HepG2 (cell line): ENCODE data around the gene BICRAL. TPM values are rescaled to one million over a fixed set of nuclear protein-coding genes. Genes with fewer than 3 reads are reported as not detected.

Experiments
- FOXO1 ChIP-seq: sonication (generic); formaldehyde crosslinking; IDR thresholded peaks from 2 replicates; pipeline ENCODE4 v1.4.0; 2020; ENCODE audit warnings: missing genetic modification reagents
- JUNB ChIP-seq: sonication (generic); formaldehyde crosslinking; IDR thresholded peaks from 2 replicates; pipeline ENCODE4 v1.8.0; 2022; ENCODE audit warnings: missing genetic modification reagents, mild to moderate bottlenecking, borderline replicate concordance
- MLLT10 ChIP-seq: sonication (generic); formaldehyde crosslinking; IDR thresholded peaks from 2 replicates; pipeline ENCODE4 v1.4.0; 2020; ENCODE audit warnings: missing genetic modification reagents
- THAP11 ChIP-seq: IDR thresholded peaks from 2 replicates; pipeline ENCODE4 v1.6.1; 2016; ENCODE audit warnings: missing biosample characterization, missing genetic modification reagents
- ZMYM2 ChIP-seq: sonication (generic); formaldehyde crosslinking; IDR thresholded peaks from 2 replicates; pipeline ENCODE4 v1.8.0; 2022; ENCODE audit warnings: mild to moderate bottlenecking, missing genetic modification reagents
- ZNF180 ChIP-seq: sonication (generic); formaldehyde crosslinking; IDR thresholded peaks from 2 replicates; pipeline ENCODE4 v1.4.0; 2020; ENCODE audit warnings: low read depth, missing genetic modification reagents, borderline replicate concordance
- ZNF20 ChIP-seq: sonication (generic); formaldehyde crosslinking; IDR thresholded peaks from 2 replicates; pipeline ENCODE4 v1.4.0; 2020; ENCODE audit warnings: mild to moderate bottlenecking, moderate library complexity, missing genetic modification reagents
- ZZZ3 ChIP-seq: sonication (generic); formaldehyde crosslinking; IDR thresholded peaks from 2 replicates; pipeline ENCODE4 v1.4.0; 2020; ENCODE audit warnings: missing genetic modification reagents, mild to moderate bottlenecking, borderline replicate concordance
- polyA plus RNA-seq, 8 experiments: library from polyadenylated mRNA; depleted of rRNA in 3 of 8; stranded (reverse) in 7 of 8; unstranded in 1 of 8; fragments of >200 nt; fragmentation: Illumina TruSeq in 4 of 8; extraction: Trizol in 4 of 8; gene quantifications; 2 replicates each; pipeline versions ENCODE4 v1.2.1 to v1.2.3, GENCODE V29; 2011 to 2016; ENCODE audit warnings: low read depth in 4 of 8, missing spikeins in 1 of 8, mixed read lengths in 1 of 8; ENCODE audit not compliant: insufficient read depth in 1 of 8
- total RNA-seq, 5 experiments: library from RNA; depleted of rRNA; stranded (reverse); fragments of >200 nt; fragmentation: Illumina TruSeq; extraction: Trizol; gene quantifications; 2 replicates each; pipeline ENCODE4 v1.2.3, GENCODE V29; 2016; ENCODE audit warnings: low read depth in 1 of 5
- TF ChIP-seq, protein P1 (sequence below): sonication (generic); formaldehyde crosslinking; IDR thresholded peaks from 2 replicates; pipeline ENCODE4 v1.5.1; 2020; ENCODE audit warnings: mild to moderate bottlenecking, missing genetic modification reagents
- TF ChIP-seq, protein P2 (sequence below): sonication (generic); formaldehyde crosslinking; IDR thresholded peaks from 2 replicates; pipeline ENCODE4 v1.4.0; 2020; ENCODE audit warnings: missing genetic modification reagents
- TF ChIP-seq, protein P3 (sequence below): sonication (generic); formaldehyde crosslinking; conservative IDR thresholded peaks from 2 replicates; pipeline ENCODE4 v1.4.0; 2020; ENCODE audit warnings: missing genetic modification reagents
- TF ChIP-seq, protein P4 (sequence below): sonication (generic); formaldehyde crosslinking; IDR thresholded peaks from 2 replicates; pipeline ENCODE4 v1.4.0; 2020; ENCODE audit warnings: low read depth, mild to moderate bottlenecking, missing genetic modification reagents
- TF ChIP-seq, protein P5 (sequence below): sonication (generic); formaldehyde crosslinking; IDR thresholded peaks from 2 replicates; pipeline ENCODE4 v1.5.1; 2020; ENCODE audit warnings: missing genetic modification reagents, mild to moderate bottlenecking, borderline replicate concordance
- TF ChIP-seq, protein P6 (sequence below): IDR thresholded peaks from 2 replicates; pipeline ENCODE4 v1.6.1; 2018; ENCODE audit warnings: missing genetic modification reagents
- TF ChIP-seq, protein P7 (sequence below): sonication (generic); formaldehyde crosslinking; IDR thresholded peaks from 2 replicates; pipeline ENCODE4 v1.5.1; 2020; ENCODE audit warnings: missing genetic modification reagents, mild to moderate bottlenecking, borderline replicate concordance

Gene BICRAL
- total and polyA plus RNA-seq, 2 of the 13 experiments (the other 11 are each of a cell fraction or from before 2014, with no cell fraction given), result 5.0 to 13.5 TPM

DNA sequence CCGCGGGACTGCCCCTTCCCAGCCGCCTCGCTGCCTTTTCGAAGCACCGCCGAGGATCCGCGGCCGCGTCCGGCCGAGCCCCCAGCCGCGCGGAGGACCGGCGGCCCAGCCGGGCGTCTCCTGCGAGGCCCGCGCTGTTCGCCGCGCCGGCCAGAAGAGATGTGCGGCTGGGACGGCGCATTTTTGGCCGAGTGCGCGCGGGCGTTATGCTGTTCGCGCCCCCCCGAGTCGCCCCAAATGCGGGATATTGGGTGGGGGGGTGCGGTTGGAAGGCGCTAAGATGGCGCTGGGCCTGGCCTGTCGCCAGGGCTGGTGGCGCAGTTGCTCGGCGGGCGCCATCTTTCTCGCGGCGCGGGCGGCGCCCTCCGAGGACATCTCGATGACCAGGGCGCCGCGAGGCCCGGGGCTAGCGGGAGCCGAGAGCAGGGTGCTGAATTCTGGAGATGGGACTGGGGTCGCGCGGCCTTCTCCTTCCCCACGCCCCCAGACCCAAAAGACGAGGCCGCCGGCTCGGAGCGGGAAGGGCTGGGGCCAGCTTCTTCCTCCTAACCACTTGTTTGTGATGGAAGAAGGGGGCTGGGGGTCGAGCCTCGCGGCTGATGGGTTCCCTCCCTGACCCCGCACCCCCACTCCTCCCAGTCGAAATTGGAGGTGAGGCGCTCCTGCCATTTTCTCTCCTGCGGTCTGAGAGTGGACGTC, 1.5 kb downstream of the BICRAL start (continued):
- 0 out of 2 replicates have a peak, but pooled peaks have one; percentile 35 for TF ChIP-seq ZZZ3 (CRISPR knock-in tag)
- no peak for TF ChIP-seq JUNB
- TF ChIP-seq, protein P1, sequence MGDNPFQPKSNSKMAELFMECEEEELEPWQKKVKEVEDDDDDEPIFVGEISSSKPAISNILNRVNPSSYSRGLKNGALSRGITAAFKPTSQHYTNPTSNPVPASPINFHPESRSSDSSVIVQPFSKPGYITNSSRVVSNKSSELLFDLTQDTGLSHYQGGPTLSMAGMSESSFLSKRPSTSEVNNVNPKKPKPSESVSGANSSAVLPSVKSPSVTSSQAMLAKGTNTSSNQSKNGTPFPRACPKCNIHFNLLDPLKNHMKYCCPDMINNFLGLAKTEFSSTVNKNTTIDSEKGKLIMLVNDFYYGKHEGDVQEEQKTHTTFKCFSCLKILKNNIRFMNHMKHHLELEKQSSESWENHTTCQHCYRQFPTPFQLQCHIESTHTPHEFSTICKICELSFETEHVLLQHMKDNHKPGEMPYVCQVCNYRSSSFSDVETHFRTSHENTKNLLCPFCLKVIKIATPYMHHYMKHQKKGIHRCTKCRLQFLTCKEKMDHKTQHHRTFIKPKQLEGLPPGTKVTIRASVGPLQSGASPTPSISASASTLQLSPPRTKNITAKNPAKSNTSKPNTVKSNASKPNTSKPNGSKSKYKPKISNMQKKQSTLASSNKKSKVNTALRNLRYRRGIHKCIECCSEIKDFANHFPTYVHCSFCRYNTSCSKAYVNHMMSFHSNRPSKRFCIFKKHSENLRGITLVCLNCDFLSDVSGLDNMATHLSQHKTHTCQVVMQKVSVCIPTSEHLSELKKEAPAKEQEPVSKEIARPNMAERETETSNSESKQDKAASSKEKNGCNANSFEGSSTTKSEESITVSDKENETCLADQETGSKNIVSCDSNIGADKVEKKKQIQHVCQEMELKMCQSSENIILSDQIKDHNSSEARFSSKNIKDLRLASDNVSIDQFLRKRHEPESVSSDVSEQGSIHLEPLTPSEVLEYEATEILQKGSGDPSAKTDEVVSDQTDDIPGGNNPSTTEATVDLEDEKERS (CRISPR knock-in tag), result peak; percentile 64; the same call in 1 of the 2 replicates
- peak; percentile 85; the same call in 1 of the 2 replicates for TF ChIP-seq MLLT10 (CRISPR knock-in tag)
- no peak; the same call in 1 of the 2 replicates for TF ChIP-seq FOXO1 (CRISPR knock-in tag)
- TF ChIP-seq, protein P2, sequence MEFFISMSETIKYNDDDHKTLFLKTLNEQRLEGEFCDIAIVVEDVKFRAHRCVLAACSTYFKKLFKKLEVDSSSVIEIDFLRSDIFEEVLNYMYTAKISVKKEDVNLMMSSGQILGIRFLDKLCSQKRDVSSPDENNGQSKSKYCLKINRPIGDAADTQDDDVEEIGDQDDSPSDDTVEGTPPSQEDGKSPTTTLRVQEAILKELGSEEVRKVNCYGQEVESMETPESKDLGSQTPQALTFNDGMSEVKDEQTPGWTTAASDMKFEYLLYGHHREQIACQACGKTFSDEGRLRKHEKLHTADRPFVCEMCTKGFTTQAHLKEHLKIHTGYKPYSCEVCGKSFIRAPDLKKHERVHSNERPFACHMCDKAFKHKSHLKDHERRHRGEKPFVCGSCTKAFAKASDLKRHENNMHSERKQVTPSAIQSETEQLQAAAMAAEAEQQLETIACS (CRISPR knock-in tag), result peak; percentile 63
- TF ChIP-seq ZNF20 (CRISPR knock-in tag), result peak; percentile 37; the same call in 1 of the 2 replicates
- TF ChIP-seq, protein P3, sequence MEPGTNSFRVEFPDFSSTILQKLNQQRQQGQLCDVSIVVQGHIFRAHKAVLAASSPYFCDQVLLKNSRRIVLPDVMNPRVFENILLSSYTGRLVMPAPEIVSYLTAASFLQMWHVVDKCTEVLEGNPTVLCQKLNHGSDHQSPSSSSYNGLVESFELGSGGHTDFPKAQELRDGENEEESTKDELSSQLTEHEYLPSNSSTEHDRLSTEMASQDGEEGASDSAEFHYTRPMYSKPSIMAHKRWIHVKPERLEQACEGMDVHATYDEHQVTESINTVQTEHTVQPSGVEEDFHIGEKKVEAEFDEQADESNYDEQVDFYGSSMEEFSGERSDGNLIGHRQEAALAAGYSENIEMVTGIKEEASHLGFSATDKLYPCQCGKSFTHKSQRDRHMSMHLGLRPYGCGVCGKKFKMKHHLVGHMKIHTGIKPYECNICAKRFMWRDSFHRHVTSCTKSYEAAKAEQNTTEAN (CRISPR knock-in tag), result peak; percentile 90
- TF ChIP-seq, protein P4, sequence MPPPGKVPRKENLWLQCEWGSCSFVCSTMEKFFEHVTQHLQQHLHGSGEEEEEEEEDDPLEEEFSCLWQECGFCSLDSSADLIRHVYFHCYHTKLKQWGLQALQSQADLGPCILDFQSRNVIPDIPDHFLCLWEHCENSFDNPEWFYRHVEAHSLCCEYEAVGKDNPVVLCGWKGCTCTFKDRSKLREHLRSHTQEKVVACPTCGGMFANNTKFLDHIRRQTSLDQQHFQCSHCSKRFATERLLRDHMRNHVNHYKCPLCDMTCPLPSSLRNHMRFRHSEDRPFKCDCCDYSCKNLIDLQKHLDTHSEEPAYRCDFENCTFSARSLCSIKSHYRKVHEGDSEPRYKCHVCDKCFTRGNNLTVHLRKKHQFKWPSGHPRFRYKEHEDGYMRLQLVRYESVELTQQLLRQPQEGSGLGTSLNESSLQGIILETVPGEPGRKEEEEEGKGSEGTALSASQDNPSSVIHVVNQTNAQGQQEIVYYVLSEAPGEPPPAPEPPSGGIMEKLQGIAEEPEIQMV, result 0 out of 2 replicates have a peak, but pooled peaks have one; percentile 20
- TF ChIP-seq, protein P5, sequence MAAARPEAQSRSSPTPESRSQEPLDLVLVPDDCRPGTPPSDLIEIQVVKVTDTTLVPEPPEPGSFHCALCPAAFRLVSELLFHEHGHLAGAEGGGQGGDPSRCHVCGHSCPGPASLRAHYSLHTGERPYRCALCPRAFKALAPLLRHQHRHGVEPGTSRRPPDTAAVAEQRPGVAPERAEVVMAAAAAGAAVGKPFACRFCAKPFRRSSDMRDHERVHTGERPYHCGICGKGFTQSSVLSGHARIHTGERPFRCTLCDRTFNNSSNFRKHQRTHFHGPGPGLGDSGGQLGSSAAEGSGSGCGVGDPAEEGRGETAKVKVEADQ (CRISPR knock-in tag), result peak; percentile 85; the same call in 1 of the 2 replicates
- TF ChIP-seq ZNF180 (CRISPR knock-in tag), result 0 out of 2 replicates have a peak, but pooled peaks have one; percentile 38
- TF ChIP-seq, protein P6, sequence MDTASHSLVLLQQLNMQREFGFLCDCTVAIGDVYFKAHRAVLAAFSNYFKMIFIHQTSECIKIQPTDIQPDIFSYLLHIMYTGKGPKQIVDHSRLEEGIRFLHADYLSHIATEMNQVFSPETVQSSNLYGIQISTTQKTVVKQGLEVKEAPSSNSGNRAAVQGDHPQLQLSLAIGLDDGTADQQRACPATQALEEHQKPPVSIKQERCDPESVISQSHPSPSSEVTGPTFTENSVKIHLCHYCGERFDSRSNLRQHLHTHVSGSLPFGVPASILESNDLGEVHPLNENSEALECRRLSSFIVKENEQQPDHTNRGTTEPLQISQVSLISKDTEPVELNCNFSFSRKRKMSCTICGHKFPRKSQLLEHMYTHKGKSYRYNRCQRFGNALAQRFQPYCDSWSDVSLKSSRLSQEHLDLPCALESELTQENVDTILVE (CRISPR knock-in tag), result peak; percentile 85
- TF ChIP-seq THAP11 (CRISPR knock-in tag), result no peak; the same call in none of the 2 replicates
- TF ChIP-seq ZMYM2 (CRISPR knock-in tag), result no peak
- TF ChIP-seq, protein P7, sequence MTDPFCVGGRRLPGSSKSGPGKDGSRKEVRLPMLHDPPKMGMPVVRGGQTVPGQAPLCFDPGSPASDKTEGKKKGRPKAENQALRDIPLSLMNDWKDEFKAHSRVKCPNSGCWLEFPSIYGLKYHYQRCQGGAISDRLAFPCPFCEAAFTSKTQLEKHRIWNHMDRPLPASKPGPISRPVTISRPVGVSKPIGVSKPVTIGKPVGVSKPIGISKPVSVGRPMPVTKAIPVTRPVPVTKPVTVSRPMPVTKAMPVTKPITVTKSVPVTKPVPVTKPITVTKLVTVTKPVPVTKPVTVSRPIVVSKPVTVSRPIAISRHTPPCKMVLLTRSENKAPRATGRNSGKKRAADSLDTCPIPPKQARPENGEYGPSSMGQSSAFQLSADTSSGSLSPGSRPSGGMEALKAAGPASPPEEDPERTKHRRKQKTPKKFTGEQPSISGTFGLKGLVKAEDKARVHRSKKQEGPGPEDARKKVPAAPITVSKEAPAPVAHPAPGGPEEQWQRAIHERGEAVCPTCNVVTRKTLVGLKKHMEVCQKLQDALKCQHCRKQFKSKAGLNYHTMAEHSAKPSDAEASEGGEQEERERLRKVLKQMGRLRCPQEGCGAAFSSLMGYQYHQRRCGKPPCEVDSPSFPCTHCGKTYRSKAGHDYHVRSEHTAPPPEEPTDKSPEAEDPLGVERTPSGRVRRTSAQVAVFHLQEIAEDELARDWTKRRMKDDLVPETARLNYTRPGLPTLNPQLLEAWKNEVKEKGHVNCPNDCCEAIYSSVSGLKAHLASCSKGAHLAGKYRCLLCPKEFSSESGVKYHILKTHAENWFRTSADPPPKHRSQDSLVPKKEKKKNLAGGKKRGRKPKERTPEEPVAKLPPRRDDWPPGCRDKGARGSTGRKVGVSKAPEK (CRISPR knock-in tag), result no peak
